ENCODE measurements around the gene OPCML. TPM values are rescaled to one million over a fixed set of nuclear protein-coding genes. Genes with fewer than 3 reads are reported as not detected.

Gene OPCML
- total RNA-seq, 1 experiment from 2014 or later = 0.94 TPM

DNA sequence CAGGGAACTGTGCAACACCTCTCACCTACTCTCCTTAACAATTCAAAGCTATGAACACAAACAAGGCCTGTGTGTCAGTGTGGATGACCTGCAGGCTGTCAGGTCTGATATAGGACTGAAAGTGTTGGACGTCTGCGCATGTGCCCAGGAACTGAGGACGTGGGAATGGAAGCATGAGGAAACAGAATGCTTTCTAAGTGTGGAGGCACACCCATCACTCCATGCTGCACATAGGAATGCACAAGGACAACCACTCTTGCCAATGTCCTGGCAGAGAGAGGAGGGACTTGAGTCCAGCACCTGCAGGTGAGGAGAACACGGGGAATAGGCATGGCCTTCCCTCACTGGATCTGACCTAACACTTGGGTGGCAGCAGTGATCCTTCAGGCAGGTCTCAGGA lies 874.3 kb downstream of the OPCML start:
- Histone ChIP-seq H3T11ph (ENCODE audit: low read length) (no peak overlapping the region), H3K9ac (ENCODE audit: extremely low read depth, insufficient read length, low read length) (no peak overlapping the region), H3K4ac (ENCODE audit: low read depth, low read length) (no peak overlapping the region), H4K91ac (ENCODE audit: insufficient read length, low read depth, low read length) (no peak overlapping the region), H3K79me1 (ENCODE audit: insufficient read depth, low read depth, low read length, poor library complexity, severe bottlenecking) (no peaks in the 10 kb centered on the region), H3K27ac (ENCODE audit: insufficient read length, low read depth, low read length) (no peak overlapping the region), H3K4me1 (ENCODE audit: insufficient read depth, low read length) (no peaks in the 10 kb centered on the region), H2BK15ac (ENCODE audit: low read depth, low read length) (no peak overlapping the region), H2AFZ (ENCODE audit: low read length) (no peak overlapping the region), H2BK120ac (ENCODE audit: low read depth, low read length, poor library complexity, severe bottlenecking) (no peak overlapping the region), H2BK5ac (ENCODE audit: insufficient read length, low read length) (no peak overlapping the region), H4K20me1 (ENCODE audit: control insufficient read depth, insufficient read depth, insufficient read length) (no peaks in the 10 kb centered on the region), H2BK12ac (ENCODE audit: insufficient read length, low read depth, low read length) (no peak overlapping the region), H3K56ac (ENCODE audit: insufficient read length, low read depth, low read length) (no peak overlapping the region), H3K27me3 (ENCODE audit: insufficient read depth, low read length) (no peaks in the 10 kb centered on the region), H2BK20ac (ENCODE audit: low read depth, low read length, poor library complexity, severe bottlenecking) (no peak overlapping the region), H3K4me2 (ENCODE audit: insufficient read depth, insufficient read length, low read length) (no peak overlapping the region), H3K79me2 (ENCODE audit: insufficient read depth, low read length) (no peaks in the 10 kb centered on the region), H3K23me2 (ENCODE audit: insufficient read length, low read depth, low read length, poor library complexity, severe bottlenecking) (no peaks in the 10 kb centered on the region), H3K9me3 (ENCODE audit: control insufficient read depth, low read depth, low read length) (no peaks in the 10 kb centered on the region), H3K23ac (ENCODE audit: insufficient read length, low read depth, low read length) (no peak overlapping the region), H4K5ac (ENCODE audit: insufficient read length, low read depth, low read length) (no peak overlapping the region), H3K18ac (ENCODE audit: insufficient read length, low read depth, low read length) (no peak overlapping the region), H4K8ac (replicated peaks; ENCODE audit: insufficient read length, low read depth, low read length) (no peak overlapping the region), H2AK5ac (ENCODE audit: insufficient read length, low read length) (no peak overlapping the region), H3K14ac (ENCODE audit: insufficient read depth, low read length) (no peak overlapping the region)
- TF ChIP-seq, protein P1, sequence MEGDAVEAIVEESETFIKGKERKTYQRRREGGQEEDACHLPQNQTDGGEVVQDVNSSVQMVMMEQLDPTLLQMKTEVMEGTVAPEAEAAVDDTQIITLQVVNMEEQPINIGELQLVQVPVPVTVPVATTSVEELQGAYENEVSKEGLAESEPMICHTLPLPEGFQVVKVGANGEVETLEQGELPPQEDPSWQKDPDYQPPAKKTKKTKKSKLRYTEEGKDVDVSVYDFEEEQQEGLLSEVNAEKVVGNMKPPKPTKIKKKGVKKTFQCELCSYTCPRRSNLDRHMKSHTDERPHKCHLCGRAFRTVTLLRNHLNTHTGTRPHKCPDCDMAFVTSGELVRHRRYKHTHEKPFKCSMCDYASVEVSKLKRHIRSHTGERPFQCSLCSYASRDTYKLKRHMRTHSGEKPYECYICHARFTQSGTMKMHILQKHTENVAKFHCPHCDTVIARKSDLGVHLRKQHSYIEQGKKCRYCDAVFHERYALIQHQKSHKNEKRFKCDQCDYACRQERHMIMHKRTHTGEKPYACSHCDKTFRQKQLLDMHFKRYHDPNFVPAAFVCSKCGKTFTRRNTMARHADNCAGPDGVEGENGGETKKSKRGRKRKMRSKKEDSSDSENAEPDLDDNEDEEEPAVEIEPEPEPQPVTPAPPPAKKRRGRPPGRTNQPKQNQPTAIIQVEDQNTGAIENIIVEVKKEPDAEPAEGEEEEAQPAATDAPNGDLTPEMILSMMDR (conservative IDR thresholded peaks at IDR 0.05) = no peak
- no peak for DNase-seq
- WGBS (ENCODE audit: extremely low coverage, insufficient read length, low lambda C conversion rate) = no CpG with 5 or more reads among the region's 4 CpGs
- Mint-ChIP-seq H3K27me3 (ENCODE audit: low read depth) (peaks cover 4% of the 10 kb centered on the region; the same call in 1 of the 2 replicates), H3K36me3 (ENCODE audit: insufficient read depth in 1 of 3, low read depth in 3 of 3) (no peaks in the 10 kb centered on the region), H3K27ac (no peak overlapping the region), H3K9me3 (0 out of 5 replicates have a peak, but pooled peaks cover 0 to 2% of the 10 kb centered on the region in 2 experiments), H3K4me1 (no peaks in the 10 kb centered on the region), H3K4me3 (no peak overlapping the region)

All from H9 (cell line).